ENCODE results near the gene SMIM41.

GRCh38 chr12:52074971-52075724 lies 4.4 kb upstream of the SMIM41 start:
- TF ChIP-seq CTCF (conservative IDR thresholded peaks at IDR 0.05) (no peak), ZFX (IDR thresholded peaks at IDR 0.05) (no peak)
